Upper lobe of right lung (tissue), 1 donor: ENCODE measurements around the gene CD6. TPM values are rescaled to one million over a fixed set of nuclear protein-coding genes. Genes with fewer than 3 reads are reported as not detected.

Source experiments
- ATAC-seq: fragments of 200-7000 bp; cut with Tn5 transposase; one replicate; pipeline ENCODE4 v1.9.1; 2020; ENCODE audit warnings: mild to moderate bottlenecking, moderate library complexity
- DNase-seq: peaks from one replicate; pipeline ENCODE4 v3.0.0-alpha.2; 2020
- H3K27ac ChIP-seq: fragments of 200-600 bp; one replicate; pipeline ENCODE4 v1.8.0; 2022
- H3K27me3 ChIP-seq: fragments of 200-600 bp; one replicate; pipeline ENCODE4 v1.8.0; 2022; ENCODE audit warnings: mild to moderate bottlenecking
- H3K36me3 ChIP-seq: fragments of 200-600 bp; one replicate; pipeline ENCODE4 v1.8.0; 2022
- H3K4me1 ChIP-seq: fragments of 200-600 bp; one replicate; pipeline ENCODE4 v1.8.0; 2022
- H3K4me3 ChIP-seq: fragments of 200-600 bp; one replicate; pipeline ENCODE4 v1.8.0; 2022; ENCODE audit warnings: mild to moderate bottlenecking
- H3K9me3 ChIP-seq: fragments of 200-600 bp; one replicate; pipeline ENCODE4 v1.8.0; 2022
- CTCF ChIP-seq: fragments of 200-600 bp; IDR thresholded peaks from one replicate; pipeline ENCODE4 v1.8.0; 2022; ENCODE audit warnings: antibody characterized with exemption
- intact Hi-C: fragments of 100-400 bp; cut with DNase I; formaldehyde crosslinking; loops from one replicate; pipeline ENCODE4 v1.11.0; 2022
- total RNA-seq: library from RNA; stranded (reverse); fragmentation: NEBNext Ultra II Directional; extraction: Animal tissue kit (Norgen Biotek cat#: 25700); gene quantifications from one replicate; pipeline ENCODE4 v1.2.1, GENCODE V29; 2021
- donor health status: DM: no; HTN: yes; CAD: no; lungs with severe emphysema.

The CD6 gene
- total RNA-seq, 1 donor from 2014 or later = 3.9 TPM

GRCh38 chr11:60924110-60924905 lies 47.2 kb upstream of the CD6 start, which contains the start of gene TMEM132A:
TMEM132A (plus strand) TSS chr11:60924460; CDS start chr11:60924634, 174 bp downstream.
- DNase-seq = peak; percentile 81
- H3K27ac ChIP-seq = no peak within 1 kb of the TSS
- no peak for TF ChIP-seq CTCF

DNA sequence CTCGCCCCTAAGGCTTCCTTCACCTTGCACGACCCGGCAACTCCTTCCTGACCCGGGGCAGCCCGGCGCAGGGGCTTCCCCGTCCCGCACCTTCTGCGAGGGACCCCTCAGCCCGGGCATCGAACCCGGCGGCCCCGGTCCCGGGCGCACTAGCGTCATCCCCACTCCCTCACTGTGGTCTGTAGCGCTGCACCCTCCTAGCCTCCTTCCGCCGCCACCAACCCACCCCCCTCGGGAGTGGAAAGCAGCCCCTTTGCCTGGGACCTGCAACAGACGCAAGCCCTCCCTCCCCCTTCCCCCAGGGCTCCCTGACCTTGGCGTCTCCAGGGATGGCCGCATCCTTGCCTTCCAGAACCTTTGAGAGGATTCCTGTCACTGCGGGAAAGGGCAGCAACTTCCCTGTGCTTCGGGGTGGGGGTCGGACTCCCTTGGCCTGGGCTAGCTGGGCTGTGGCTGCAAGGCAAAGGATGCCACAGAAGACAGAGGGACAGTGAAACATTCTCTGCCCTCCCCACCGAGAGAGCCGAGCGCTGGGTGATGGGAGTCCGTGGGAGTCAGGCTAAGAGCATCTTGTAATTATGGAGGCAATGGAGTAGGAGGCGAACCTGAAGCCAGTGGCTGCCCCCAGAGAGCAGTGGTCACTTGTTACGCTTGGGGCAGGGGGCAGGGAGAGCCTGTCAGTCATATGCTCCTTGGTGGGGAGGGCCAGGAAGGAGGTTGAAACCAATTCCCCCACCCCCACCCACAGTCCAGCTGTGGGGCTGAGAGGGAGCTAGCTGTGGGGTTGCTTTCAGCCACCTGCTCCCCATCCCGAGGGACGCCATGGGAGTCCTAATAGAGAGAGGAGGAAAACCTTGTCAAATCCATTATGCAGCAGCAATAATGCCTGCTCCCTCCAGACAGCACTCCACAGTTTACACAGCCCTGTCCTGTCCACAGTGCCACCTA lies 46.3 kb upstream of the CD6 start:
- H3K36me3 ChIP-seq = peaks cover 32% of the 10 kb centered on the region
- no peaks in the 10 kb centered on the region for H3K9me3 ChIP-seq
- ATAC-seq = no peak
- intact Hi-C loops = no loop called here
- peaks cover 15% of the 10 kb centered on the region for H3K4me1 ChIP-seq
- H3K27ac ChIP-seq = no peak overlapping the region
- H3K4me3 ChIP-seq = peak overlapping the region; percentile 61
- no peak for DNase-seq
- no peak for TF ChIP-seq CTCF
- peaks cover 9% of the 10 kb centered on the region for H3K27me3 ChIP-seq

More at GRCh38 chr11:60924110-60924905, 47.2 kb upstream of the CD6 start, which contains the start of gene TMEM132A:
- peak within 1 kb of the TSS; percentile 61 for H3K4me3 ChIP-seq
- H3K27me3 ChIP-seq = peaks cover 9% of the 10 kb centered on the region
- peaks cover 38% of the 10 kb centered on the region for H3K36me3 ChIP-seq
- peak; percentile 86 for ATAC-seq
- intact Hi-C loops = no loop called here
- H3K4me1 ChIP-seq = peaks cover 21% of the 10 kb centered on the region
- H3K9me3 ChIP-seq = no peaks in the 10 kb centered on the region

DNA sequence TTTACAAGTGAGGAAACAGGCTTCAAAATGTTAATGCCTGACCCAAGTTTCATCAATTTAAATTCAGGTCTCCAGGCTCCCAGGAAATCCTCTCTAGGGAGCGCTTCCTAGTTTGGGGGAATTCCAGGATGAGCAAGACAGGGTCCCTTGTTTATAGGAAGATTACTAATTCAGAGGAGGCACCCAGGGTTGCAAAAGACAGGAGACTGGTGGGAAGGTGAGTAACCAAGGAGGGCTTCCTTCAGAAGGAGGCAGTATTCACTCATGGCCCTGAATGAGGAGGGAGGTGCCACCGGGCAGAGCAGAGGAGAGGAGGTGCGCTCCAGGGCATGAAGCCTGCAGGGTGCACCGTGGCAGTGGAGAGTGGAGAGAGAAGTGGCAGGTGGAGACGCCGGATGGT lies 45.6 kb upstream of the CD6 start:
- H3K36me3 ChIP-seq = peaks cover 25% of the 10 kb centered on the region
- intact Hi-C loops = no loop called here

GRCh38 chr11:60926500-60926899 lies 45.0 kb upstream of the CD6 start:
- no peak overlapping the region for H3K27ac ChIP-seq
- ATAC-seq (no peak), DNase-seq (no peak)
- peaks cover 9% of the 10 kb centered on the region for H3K27me3 ChIP-seq
- no peaks in the 10 kb centered on the region for H3K9me3 ChIP-seq
- intact Hi-C loops = no loop called here
- no peak for TF ChIP-seq CTCF
- no peak overlapping the region for H3K4me3 ChIP-seq
- peaks cover 15% of the 10 kb centered on the region for H3K4me1 ChIP-seq
- H3K36me3 ChIP-seq = peaks cover 19% of the 10 kb centered on the region

More for the DNA sequence above, 45.6 kb upstream of the CD6 start:
- H3K27ac ChIP-seq = no peak overlapping the region
- peaks cover 9% of the 10 kb centered on the region for H3K27me3 ChIP-seq
- peaks cover 15% of the 10 kb centered on the region for H3K4me1 ChIP-seq
- TF ChIP-seq CTCF = no peak
- no peak overlapping the region for H3K4me3 ChIP-seq
- ATAC-seq (peak; percentile 3), DNase-seq (no peak)
- H3K9me3 ChIP-seq = no peaks in the 10 kb centered on the region

DNA sequence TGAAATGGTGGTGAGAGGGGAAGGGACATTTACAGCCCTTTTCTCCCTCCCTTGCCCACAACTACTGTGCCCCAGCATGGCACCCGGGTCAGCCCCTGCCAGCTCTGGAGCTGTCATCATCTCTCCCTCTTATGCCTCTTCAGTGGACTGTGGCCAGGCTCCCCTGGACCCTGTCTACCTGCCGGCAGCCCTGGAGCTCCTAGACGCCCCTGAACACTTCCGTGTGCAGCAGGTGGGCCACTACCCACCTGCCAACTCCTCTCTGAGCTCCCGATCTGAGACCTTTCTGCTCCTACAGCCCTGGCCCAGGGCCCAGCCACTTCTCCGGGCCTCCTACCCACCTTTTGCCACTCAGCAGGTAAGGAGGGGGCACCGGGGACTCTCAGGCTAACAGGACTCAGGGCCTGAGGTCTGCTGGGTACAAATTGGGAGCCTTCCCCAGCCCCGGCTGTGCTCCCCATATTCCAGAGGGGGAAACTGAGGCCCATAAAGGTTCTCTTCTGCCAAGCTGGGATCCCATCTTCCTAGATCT lies 44.4 kb upstream of the CD6 start:
- TF ChIP-seq CTCF = no peak
- intact Hi-C loops = no loop called here
- DNase-seq = peak; percentile 55
- Histone ChIP-seq H3K27me3 (peaks cover 9% of the 10 kb centered on the region), H3K27ac (no peak overlapping the region), H3K4me1 (peaks cover 15% of the 10 kb centered on the region), H3K9me3 (no peaks in the 10 kb centered on the region), H3K36me3 (peaks cover 13% of the 10 kb centered on the region), H3K4me3 (no peak overlapping the region)
- ATAC-seq = no peak
